Omental fat pad (tissue), 4 donors: ENCODE measurements around the gene EDEM1. TPM values are rescaled to one million over a fixed set of nuclear protein-coding genes. Genes with fewer than 3 reads are reported as not detected.
A peak's percentile ranks its signal among the peaks of the same experiment; 100 is the strongest.

Source experiments
- ATAC-seq: fragments of 150-250 bp; one replicate; pipeline ENCODE4 v1.9.1; 2016; ENCODE audit warnings: mild to moderate bottlenecking, moderate library complexity; ENCODE audit not compliant: low FRiP score
- DNase-seq: peaks from one replicate; pipeline ENCODE4 v3.0.0-alpha.2; 2019; ENCODE audit warnings: low spot score
- total RNA-seq, 4 donors: library from RNA; depleted of rRNA; stranded (reverse); fragments of >200 nt; gene quantifications; one replicate each; pipeline ENCODE4 v1.1.0, GENCODE V29; 2016
- TF ChIP-seq, protein P1 (sequence below), 3 donors: fragments of 450-650 bp; IDR thresholded peaks; one replicate each; pipeline ENCODE4 v1.5.1; 2016 to 2017; ENCODE audit warnings: antibody characterized with exemption in 3 of 3, mild to moderate bottlenecking in 3 of 3, moderate library complexity in 2 of 3

The EDEM1 gene
- total RNA-seq, 4 donors from 2014 or later, result 32.7 to 69.4 (median 49.9) TPM

DNA sequence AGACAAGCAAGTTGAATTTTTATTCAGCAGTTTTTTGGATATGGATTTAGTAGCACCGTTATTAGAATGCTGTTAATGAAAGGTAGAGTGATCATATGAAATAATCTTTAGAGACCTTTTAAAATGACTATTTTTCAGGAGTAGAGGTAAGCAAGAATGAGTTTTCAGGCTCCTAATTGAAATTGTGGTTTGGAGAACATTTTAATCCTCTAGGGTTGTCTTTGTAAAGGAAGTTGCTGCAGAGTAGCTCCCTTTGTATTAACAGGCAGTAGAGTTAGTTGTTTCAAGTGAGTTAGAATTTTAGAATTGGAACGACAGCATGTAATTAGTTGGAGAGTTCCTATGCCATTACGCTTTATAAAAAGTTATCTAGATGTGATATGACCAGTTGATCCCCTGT lies 27.2 kb upstream of the EDEM1 start:
- DNase-seq (no peak), ATAC-seq (no peak)
- TF ChIP-seq, protein P1, sequence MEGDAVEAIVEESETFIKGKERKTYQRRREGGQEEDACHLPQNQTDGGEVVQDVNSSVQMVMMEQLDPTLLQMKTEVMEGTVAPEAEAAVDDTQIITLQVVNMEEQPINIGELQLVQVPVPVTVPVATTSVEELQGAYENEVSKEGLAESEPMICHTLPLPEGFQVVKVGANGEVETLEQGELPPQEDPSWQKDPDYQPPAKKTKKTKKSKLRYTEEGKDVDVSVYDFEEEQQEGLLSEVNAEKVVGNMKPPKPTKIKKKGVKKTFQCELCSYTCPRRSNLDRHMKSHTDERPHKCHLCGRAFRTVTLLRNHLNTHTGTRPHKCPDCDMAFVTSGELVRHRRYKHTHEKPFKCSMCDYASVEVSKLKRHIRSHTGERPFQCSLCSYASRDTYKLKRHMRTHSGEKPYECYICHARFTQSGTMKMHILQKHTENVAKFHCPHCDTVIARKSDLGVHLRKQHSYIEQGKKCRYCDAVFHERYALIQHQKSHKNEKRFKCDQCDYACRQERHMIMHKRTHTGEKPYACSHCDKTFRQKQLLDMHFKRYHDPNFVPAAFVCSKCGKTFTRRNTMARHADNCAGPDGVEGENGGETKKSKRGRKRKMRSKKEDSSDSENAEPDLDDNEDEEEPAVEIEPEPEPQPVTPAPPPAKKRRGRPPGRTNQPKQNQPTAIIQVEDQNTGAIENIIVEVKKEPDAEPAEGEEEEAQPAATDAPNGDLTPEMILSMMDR (IDR thresholded peaks at IDR 0.05), result no peak

DNA sequence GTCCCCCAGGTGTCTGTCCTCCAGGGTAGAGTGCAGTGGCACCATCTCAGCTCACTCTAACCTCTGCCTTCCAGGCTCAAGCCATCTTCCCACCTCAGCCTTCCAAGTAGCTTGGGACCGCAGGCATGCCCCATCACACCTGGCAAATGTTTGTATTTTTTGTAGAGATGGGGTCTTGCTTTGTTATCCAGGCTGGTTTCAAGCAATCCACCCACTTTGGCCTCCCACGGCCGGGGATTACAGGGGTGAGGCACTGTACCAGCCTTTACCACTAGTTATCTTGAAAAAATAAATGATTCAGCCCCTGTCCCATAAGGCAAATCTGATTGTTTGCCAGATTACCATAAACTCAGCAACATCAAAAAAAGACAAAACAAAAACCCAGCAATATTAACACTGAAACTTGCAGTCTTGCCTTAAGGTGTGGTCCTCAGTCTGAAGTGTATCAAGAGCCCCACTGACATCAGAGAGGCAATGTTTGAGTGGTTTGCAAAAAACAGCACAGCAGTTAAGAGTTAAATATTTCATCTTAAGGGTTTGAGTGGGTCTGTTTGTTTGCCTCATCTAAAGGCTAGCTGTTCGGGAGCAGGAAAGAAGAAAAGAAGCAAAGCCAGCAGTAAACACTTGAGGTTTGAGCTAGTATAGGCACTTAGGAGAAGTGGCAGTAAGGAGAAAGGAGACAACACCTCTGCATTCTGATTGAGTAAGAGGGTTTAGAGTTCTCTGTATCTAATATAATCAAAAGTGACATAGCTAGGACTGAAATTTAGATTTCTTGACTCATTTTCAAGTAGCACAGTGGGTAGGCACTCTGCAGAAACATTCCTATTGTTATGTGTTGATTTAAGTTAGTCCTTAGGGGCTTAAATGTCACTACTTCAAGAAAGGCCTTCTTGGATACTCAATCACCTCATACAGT lies 26.3 kb upstream of the EDEM1 start:
- no peak for ATAC-seq
- TF ChIP-seq, protein P1 (IDR thresholded peaks at IDR 0.05), result no peak
- no peak for DNase-seq

DNA sequence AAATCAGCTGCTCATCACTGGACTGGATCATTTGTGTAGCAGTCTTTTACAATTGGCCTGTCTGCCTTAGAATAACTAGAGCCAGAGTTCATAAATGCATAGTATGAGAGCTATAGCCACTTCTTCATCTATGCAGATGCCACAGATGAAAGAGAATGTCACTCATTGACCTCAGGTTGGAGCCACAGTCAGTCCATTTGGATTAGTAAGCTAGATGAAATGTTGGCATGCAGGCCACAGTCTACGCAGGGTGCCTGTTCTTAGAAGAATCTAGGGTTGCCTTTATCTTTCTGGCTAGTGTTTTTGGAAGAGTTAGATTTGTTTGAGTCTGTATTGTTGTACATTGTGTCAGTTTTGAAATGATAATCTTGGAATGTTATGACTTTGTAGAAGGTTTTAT lies 25.4 kb upstream of the EDEM1 start:
- TF ChIP-seq, protein P1 (IDR thresholded peaks at IDR 0.05), result no peak
- ATAC-seq, result peak; percentile 48
- no peak for DNase-seq

DNA sequence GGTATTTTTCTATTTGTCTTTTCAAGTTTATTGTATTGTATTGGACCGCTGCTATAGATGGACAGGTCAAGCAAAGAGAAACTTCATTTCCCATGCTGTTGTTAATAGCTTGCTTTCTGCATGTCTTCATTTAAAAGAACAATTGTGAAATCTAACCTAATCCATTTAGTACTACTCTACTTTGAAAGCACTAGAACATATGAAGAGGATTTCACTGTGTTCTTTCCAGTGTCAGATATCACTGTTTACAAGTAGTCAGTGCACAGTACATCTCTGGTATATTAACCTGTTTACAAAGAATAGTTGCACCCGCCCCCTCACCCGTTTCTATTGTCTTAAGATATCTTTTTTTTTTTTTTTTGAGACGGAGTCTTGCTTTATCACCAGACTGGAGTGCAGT lies 21.8 kb upstream of the EDEM1 start:
- DNase-seq (no peak), ATAC-seq (no peak)
- TF ChIP-seq, protein P1 (IDR thresholded peaks at IDR 0.05), result no peak

DNA sequence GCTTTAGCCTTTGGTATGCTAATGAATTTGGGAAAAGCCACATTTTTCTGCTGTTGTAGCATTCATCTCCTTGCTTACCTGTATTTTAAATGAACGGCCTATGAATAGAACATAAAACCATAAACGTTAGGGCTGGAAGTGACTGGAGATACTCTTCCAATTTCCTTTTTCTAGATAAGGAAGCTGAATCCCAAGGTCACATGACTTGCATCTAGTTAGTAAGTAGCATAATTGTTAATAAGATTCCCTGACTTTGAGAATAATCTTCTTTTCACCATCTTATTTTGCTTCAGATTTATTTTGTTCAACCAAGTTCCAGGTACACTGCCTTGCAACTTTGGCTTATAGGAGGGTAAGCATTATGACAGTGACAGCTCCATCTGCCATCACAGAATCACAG lies 20.7 kb upstream of the EDEM1 start:
- TF ChIP-seq, protein P1 (IDR thresholded peaks at IDR 0.05), result no peak
- no peak for ATAC-seq
- DNase-seq, result no peak

DNA sequence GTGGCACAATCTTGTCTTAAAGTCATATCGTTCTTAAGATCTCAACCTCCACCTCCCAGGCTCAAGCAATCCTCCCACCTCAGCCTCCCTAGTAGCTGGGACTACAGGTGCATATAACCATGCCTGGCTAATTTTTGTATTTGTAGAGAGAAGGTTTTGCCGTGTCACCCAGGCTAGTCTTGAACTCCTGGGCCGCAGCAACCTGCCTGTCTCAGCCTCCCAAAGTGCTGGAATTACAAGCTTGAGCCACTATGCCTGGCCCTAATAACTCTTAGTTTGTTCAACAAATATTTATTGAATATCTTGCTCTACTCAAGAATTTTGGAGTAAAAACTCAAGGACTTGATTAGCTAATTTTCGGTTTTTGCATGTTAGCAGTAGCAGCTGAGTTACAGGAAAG lies 19.4 kb upstream of the EDEM1 start:
- DNase-seq, result no peak
- no peak for ATAC-seq
- TF ChIP-seq, protein P1 (IDR thresholded peaks at IDR 0.05), result no peak

DNA sequence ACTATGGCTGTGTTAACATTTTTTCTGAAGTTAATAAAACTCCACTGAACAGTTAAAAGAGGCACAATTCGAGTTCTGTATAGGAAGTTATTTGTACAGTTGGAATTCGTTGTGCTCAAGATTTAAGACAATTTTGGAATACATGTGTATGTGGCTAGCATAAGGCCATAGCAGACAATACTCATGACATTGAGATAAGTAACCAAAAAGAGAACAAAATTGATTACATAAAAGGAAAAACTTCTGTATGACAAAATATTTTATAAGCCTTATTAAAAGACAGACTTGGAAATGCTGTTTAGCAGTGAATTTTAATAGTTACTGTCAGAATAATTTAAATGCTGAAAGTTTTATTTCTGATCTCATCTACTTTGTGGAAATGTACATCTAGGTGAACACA lies 17.7 kb upstream of the EDEM1 start:
- ATAC-seq, result no peak
- no peak for DNase-seq
- TF ChIP-seq, protein P1 (IDR thresholded peaks at IDR 0.05), result no peak
